Panc1 (cell line): ENCODE measurements around the gene CACNA1I. TPM values are rescaled to one million over a fixed set of nuclear protein-coding genes. Genes with fewer than 3 reads are reported as not detected.

Experiments used
- ATAC-seq: fragments of 200-7000 bp; cut with Tn5 transposase; 2 replicates; pipeline ENCODE4 v1.9.1; 2020; ENCODE audit warnings: mild to moderate bottlenecking, moderate library complexity
- BruUV-seq: library from RNA; stranded (reverse); fragments of 400-500 nt; replicated peaks from 2 replicates; lab custom pipeline; 2021; lab: Mats Ljungman, UMichigan
- CTCF ChIA-PET: fragments of 300-600 bp; sonication (Branson Sonifier 250); formaldehyde crosslinking; loops from one replicate; lab custom pipeline; 2022; ENCODE audit warnings: antibody characterized with exemption; lab: Charles Lee
- POLR2A ChIA-PET: fragments of 300-600 bp; sonication (Branson Sonifier 250); formaldehyde crosslinking; loops from one replicate; lab custom pipeline; 2022; ENCODE audit warnings: antibody characterized with exemption; lab: Charles Lee
- DNase-seq: peaks from one replicate; pipeline ENCODE4 v3.0.0-alpha.2; 2010; ENCODE audit warnings: low read depth, low spot score
- H3K27ac ChIP-seq: 2 replicates; pipeline ENCODE4 v1.5.1; 2011; ENCODE audit warnings: mild to moderate bottlenecking, low read length, inconsistent platforms
- H3K27me3 ChIP-seq: fragments of 200-500 bp; sonication (Bioruptor generic); 2 replicates; pipeline ENCODE4 v1.6.0; 2014; ENCODE audit warnings: low read length, inconsistent platforms; ENCODE audit not compliant: control insufficient read depth, insufficient read depth
- H3K36me3 ChIP-seq: fragments of 200-500 bp; sonication (Bioruptor generic); 2 replicates; pipeline ENCODE4 v1.5.1; 2014; ENCODE audit warnings: inconsistent platforms, mild to moderate bottlenecking, low read length, moderate library complexity; ENCODE audit not compliant: control insufficient read depth, insufficient read depth
- H3K4me1 ChIP-seq: 2 replicates; pipeline ENCODE4 v1.5.1; 2011; ENCODE audit warnings: inconsistent platforms, mild to moderate bottlenecking, low read length, moderate library complexity; ENCODE audit not compliant: control insufficient read depth, insufficient read depth
- H3K4me3 ChIP-seq, 2 experiments: 2 replicates each; pipeline ENCODE4 v1.5.1; 2011 to 2012; ENCODE audit warnings: low read depth in 2 of 2, low read length in 2 of 2, mild to moderate bottlenecking in 2 of 2, inconsistent platforms in 1 of 2, moderate library complexity in 1 of 2
- H3K9me3 ChIP-seq: fragments of 200-500 bp; sonication (Bioruptor generic); 2 replicates; pipeline ENCODE4 v1.5.1; 2014; ENCODE audit warnings: low read depth, mild to moderate bottlenecking, inconsistent platforms, low read length, moderate library complexity; ENCODE audit not compliant: control insufficient read depth, insufficient read depth
- POLR2AphosphoS5 ChIP-seq: IDR thresholded peaks from 2 replicates; pipeline ENCODE4 v1.6.1; 2012; ENCODE audit warnings: mild to moderate bottlenecking, low read depth, low read length, moderate library complexity
- SIN3A ChIP-seq: IDR thresholded peaks from 2 replicates; pipeline ENCODE4 v1.6.1; 2012; ENCODE audit warnings: low read depth, mild to moderate bottlenecking, low read length, moderate library complexity, borderline replicate concordance; ENCODE audit not compliant: insufficient read depth
- TCF7L2 ChIP-seq: IDR thresholded peaks from 2 replicates; pipeline ENCODE4 v1.6.1; 2011; ENCODE audit warnings: mild to moderate bottlenecking, low read depth, low read length, inconsistent platforms
- in situ Hi-C: cut with HindIII; loops from 2 replicates; pipeline ENCODE4 v1.10.0; 2016; ENCODE audit warnings: low sequenced_read_pairs, low pct_unique_long_range_greater_than_20kb
- intact Hi-C: fragments of 100-400 bp; cut with micrococcal nuclease; formaldehyde crosslinking; loops from one replicate; pipeline ENCODE4 v1.10.0; 2022; ENCODE audit not compliant: unreplicated experiment
- total RNA-seq: library from RNA; stranded (reverse); gene quantifications from one replicate; pipeline ENCODE4 v1.2.1, GENCODE V29; 2021; ENCODE audit not compliant: unreplicated experiment
- TF ChIP-seq, protein P1 (sequence below), 2 experiments: IDR thresholded peaks; 2 replicates each; pipeline ENCODE4 v1.6.1; 2011 to 2012; ENCODE audit warnings: low read depth in 2 of 2, control low read depth in 1 of 2, low read length in 1 of 2, mild to moderate bottlenecking in 1 of 2, moderate library complexity in 1 of 2; ENCODE audit not compliant: insufficient read depth in 1 of 2
- TF ChIP-seq, protein P2 (sequence below): fragments of 450-650 bp; IDR thresholded peaks from 2 replicates; pipeline ENCODE4 v1.5.1; 2017; ENCODE audit warnings: mild to moderate bottlenecking

Gene CACNA1I
- total RNA-seq, 1 experiment from 2014 or later, result 0.23 TPM

DNA sequence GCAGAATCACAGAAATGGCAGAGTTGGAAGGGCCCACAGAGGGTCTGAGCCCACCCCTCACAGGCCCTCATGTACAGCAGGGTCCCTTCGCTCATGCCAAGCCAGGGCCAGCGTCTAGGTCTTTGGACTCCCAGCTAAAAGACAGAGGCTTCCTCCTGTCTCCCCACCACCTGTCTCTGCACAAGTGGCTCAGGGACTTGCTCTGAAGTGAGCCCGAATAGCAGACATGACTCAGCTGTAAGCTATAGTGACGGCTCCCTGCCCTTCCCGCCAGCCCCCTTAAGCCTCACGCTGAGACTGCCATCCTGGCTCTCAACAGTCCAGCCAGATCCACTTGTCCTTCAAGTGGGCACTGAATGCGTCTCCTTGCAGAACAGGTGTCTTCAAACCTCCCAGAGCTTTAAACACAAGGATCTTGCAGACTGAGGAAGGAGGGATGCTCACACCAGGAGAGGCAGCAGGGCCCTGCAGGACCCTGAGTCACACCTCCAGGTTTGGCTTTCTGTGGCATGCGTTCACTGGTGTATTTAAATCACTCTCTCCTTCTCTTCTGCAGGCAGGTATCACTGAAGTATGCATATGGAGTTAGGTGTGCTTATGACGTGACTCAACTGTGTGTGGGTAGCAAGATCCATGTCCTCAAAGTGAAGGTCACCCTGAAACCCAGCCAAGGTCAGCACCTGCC, 154.9 kb downstream of the CACNA1I start:
- CTCF ChIA-PET, result no interaction called here
- no peak for ATAC-seq

DNA sequence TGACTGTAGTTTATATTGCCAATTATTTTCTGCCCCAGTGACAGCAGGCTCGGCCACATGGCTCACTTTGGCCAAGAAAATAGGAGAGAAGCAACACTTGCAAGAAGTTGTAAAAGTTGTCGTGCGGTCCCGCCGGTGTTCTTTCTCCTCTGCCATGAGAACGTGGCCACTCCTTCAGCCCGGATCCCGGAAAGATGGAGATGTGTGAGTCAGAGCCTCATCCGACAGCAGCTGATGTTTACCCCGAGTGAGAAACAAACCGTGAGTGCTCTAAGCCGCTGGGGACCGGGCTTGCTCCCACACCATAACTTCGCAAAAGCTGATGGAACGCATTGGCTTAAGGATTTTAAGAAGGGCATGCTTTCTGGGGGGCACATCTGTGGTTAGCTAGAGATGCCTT, 157.0 kb downstream of the CACNA1I start:
- ChIA-PET CTCF (no interaction called here), POLR2A (no interaction called here)
- no peak overlapping the region for H3K27ac ChIP-seq
- ATAC-seq (no peak), DNase-seq (no peak)
- in situ Hi-C loops, result no loop called here
- H3K36me3 ChIP-seq, result no peaks in the 10 kb centered on the region
- TF ChIP-seq TCF7L2, result no peak
- TF ChIP-seq, protein P1, sequence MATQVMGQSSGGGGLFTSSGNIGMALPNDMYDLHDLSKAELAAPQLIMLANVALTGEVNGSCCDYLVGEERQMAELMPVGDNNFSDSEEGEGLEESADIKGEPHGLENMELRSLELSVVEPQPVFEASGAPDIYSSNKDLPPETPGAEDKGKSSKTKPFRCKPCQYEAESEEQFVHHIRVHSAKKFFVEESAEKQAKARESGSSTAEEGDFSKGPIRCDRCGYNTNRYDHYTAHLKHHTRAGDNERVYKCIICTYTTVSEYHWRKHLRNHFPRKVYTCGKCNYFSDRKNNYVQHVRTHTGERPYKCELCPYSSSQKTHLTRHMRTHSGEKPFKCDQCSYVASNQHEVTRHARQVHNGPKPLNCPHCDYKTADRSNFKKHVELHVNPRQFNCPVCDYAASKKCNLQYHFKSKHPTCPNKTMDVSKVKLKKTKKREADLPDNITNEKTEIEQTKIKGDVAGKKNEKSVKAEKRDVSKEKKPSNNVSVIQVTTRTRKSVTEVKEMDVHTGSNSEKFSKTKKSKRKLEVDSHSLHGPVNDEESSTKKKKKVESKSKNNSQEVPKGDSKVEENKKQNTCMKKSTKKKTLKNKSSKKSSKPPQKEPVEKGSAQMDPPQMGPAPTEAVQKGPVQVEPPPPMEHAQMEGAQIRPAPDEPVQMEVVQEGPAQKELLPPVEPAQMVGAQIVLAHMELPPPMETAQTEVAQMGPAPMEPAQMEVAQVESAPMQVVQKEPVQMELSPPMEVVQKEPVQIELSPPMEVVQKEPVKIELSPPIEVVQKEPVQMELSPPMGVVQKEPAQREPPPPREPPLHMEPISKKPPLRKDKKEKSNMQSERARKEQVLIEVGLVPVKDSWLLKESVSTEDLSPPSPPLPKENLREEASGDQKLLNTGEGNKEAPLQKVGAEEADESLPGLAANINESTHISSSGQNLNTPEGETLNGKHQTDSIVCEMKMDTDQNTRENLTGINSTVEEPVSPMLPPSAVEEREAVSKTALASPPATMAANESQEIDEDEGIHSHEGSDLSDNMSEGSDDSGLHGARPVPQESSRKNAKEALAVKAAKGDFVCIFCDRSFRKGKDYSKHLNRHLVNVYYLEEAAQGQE (IDR thresholded peaks at IDR 0.05; ENCODE audit: insufficient read depth in 1 of 2, low read depth in 2 of 2, low read length in 1 of 2), result no peak
- TF ChIP-seq POLR2AphosphoS5, result no peak
- TF ChIP-seq, protein P2, sequence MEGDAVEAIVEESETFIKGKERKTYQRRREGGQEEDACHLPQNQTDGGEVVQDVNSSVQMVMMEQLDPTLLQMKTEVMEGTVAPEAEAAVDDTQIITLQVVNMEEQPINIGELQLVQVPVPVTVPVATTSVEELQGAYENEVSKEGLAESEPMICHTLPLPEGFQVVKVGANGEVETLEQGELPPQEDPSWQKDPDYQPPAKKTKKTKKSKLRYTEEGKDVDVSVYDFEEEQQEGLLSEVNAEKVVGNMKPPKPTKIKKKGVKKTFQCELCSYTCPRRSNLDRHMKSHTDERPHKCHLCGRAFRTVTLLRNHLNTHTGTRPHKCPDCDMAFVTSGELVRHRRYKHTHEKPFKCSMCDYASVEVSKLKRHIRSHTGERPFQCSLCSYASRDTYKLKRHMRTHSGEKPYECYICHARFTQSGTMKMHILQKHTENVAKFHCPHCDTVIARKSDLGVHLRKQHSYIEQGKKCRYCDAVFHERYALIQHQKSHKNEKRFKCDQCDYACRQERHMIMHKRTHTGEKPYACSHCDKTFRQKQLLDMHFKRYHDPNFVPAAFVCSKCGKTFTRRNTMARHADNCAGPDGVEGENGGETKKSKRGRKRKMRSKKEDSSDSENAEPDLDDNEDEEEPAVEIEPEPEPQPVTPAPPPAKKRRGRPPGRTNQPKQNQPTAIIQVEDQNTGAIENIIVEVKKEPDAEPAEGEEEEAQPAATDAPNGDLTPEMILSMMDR, result no peak
- no peak for TF ChIP-seq SIN3A
- no peaks in the 10 kb centered on the region for H3K27me3 ChIP-seq
- H3K4me3 ChIP-seq, result no peak overlapping the region
- no TSS peak for BruUV-seq
- no peaks in the 10 kb centered on the region for H3K9me3 ChIP-seq
- H3K4me1 ChIP-seq, result no peaks in the 10 kb centered on the region
- intact Hi-C loops, result no loop called here

More for the DNA sequence above, 154.9 kb downstream of the CACNA1I start:
- Histone ChIP-seq H3K27ac (no peak overlapping the region), H3K4me3 (no peak overlapping the region), H3K4me1 (no peaks in the 10 kb centered on the region), H3K9me3 (no peaks in the 10 kb centered on the region), H3K27me3 (no peaks in the 10 kb centered on the region), H3K36me3 (no peaks in the 10 kb centered on the region)
- DNase-seq, result no peak
- POLR2A ChIA-PET, result no interaction called here
- TF ChIP-seq, protein P1 (IDR thresholded peaks at IDR 0.05; ENCODE audit: insufficient read depth in 1 of 2, low read depth in 2 of 2, low read length in 1 of 2), result no peak
- TF ChIP-seq SIN3A, result no peak
- in situ Hi-C loops, result no loop called here
- BruUV-seq, result no TSS peak
- intact Hi-C loops, result no loop called here
